GM10248 (cell line): ENCODE data around the gene SLC29A4.

Experiments used
- CTCF ChIA-PET: fragments of 300-600 bp; sonication (Branson Sonifier 250); formaldehyde crosslinking; extraction: SDS; loops from one replicate; lab custom pipeline; 2021; ENCODE audit warnings: antibody characterized with exemption; lab: Yijun Ruan, JAX
- POLR2A ChIA-PET: fragments of 350-650 bp; sonication (Branson Sonifier 250); formaldehyde crosslinking; extraction: SDS; loops from one replicate; lab custom pipeline; 2020; ENCODE audit warnings: antibody characterized with exemption; lab: Yijun Ruan, JAX
- DNase-seq: peaks from one replicate; pipeline ENCODE4 v3.0.0; 2012; ENCODE audit errors: extremely low spot score
- CTCF ChIP-seq: IDR thresholded peaks from 2 replicates; pipeline ENCODE4 v1.5.1; 2012; ENCODE audit warnings: mild to moderate bottlenecking, low read depth; ENCODE audit errors: extremely low read depth, missing control alignments, control extremely low read depth

Gene SLC29A4

GRCh38 chr7:5344342-5344741 is 61.6 kb downstream of the SLC29A4 start:
- ChIA-PET CTCF (no interaction called here), POLR2A (no interaction called here)
- no peak for TF ChIP-seq CTCF
- no peak for DNase-seq

- ChIA-PET POLR2A (no interaction called here), CTCF (no interaction called here)
- no peak for DNase-seq
- TF ChIP-seq CTCF, result no peak
These were observed 62.4 kb downstream of the SLC29A4 start for GRCh38 chr7:5345171-5345570.

GRCh38 chr7:5345671-5346070 is 62.9 kb downstream of the SLC29A4 start:
- ChIA-PET CTCF (no interaction called here), POLR2A (no interaction called here)
- DNase-seq, result no peak

GRCh38 chr7:5348134-5349004 is 65.6 kb downstream of the SLC29A4 start:
- POLR2A ChIA-PET, result interaction anchor here (0.7 kb wide), 1 partner anchor 73 kb away, joined by 3 read pairs; no protein-coding TSS in a partner anchor
- no peak for TF ChIP-seq CTCF

More at GRCh38 chr7:5345671-5346070, 62.9 kb downstream of the SLC29A4 start:
- TF ChIP-seq CTCF, result no peak

GRCh38 chr7:5349005-5349380 is 66.2 kb downstream of the SLC29A4 start:
- CTCF ChIA-PET, result no interaction called here
- no peak for TF ChIP-seq CTCF
- POLR2A ChIA-PET, result no interaction called here
- DNase-seq, result no peak

More at GRCh38 chr7:5348134-5349004, 65.6 kb downstream of the SLC29A4 start:
- no peak for DNase-seq
- CTCF ChIA-PET, result interaction anchor here (1.4 kb wide), 1 partner anchor 17 kb away, joined by 3 read pairs; no protein-coding TSS in a partner anchor

GRCh38 chr7:5349437-5350173 is 66.9 kb downstream of the SLC29A4 start:
- ChIA-PET CTCF (interaction anchor here (2.6 kb wide), 1 partner anchor 16 kb away, joined by 12 read pairs; no protein-coding TSS in a partner anchor), POLR2A (no interaction called here)
- TF ChIP-seq CTCF, result no peak
- DNase-seq, result no peak
